Activated naive CD4-positive, alpha-beta T cell treated with anti-CD3 and anti-CD28 coated beads, Interleukin-2, amount 50 U/mL, for 24 hours (primary cell): Measurements from ENCODE around the gene DYNLT5.
"Not testable (repeated sequence)": the region's sequence is repeated elsewhere in the genome, so short reads cannot be mapped to it uniquely, and the experiment has no call there.

ENCODE experiments used
- H3K27ac Mint-ChIP-seq: one replicate; pipeline ENCODE4 v1.8.0; 2021; ENCODE audit warnings: mild to moderate bottlenecking, mixed read lengths
- H3K27me3 Mint-ChIP-seq: one replicate; pipeline ENCODE4 v1.8.0; 2021; ENCODE audit warnings: mixed read lengths
- H3K36me3 Mint-ChIP-seq: one replicate; pipeline ENCODE4 v1.8.0; 2021; ENCODE audit warnings: mixed read lengths
- H3K4me1 Mint-ChIP-seq: one replicate; pipeline ENCODE4 v1.8.0; 2021; ENCODE audit warnings: mixed read lengths
- H3K4me3 Mint-ChIP-seq: one replicate; pipeline ENCODE4 v1.8.0; 2021; ENCODE audit warnings: mild to moderate bottlenecking, mixed read lengths
- H3K9me3 Mint-ChIP-seq: one replicate; pipeline ENCODE4 v1.8.0; 2021; ENCODE audit warnings: mixed read lengths

DYNLT5 gene

DNA sequence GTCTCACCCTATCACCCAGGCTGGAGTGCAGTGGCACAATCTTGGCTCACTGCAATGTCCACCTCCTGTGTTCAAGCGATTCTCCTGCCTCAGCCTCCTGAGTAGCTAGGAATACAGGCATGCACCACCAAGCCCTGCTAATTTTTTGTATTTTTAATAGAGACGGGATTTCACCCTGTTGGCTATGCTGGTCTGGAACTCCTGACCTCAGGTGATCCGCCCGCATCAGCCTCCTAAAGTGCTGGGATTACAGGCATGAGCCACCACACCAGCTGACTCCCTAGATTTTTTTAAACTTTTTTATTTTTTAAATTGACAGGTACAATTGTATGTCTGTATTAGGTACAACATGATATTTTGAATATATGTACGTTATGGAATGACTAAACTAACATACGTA is 17.7 kb upstream of the DYNLT5 start:
- not testable (repeated sequence) for H3K4me1 Mint-ChIP-seq, H3K27me3 Mint-ChIP-seq, H3K27ac Mint-ChIP-seq, H3K9me3 Mint-ChIP-seq, H3K4me3 Mint-ChIP-seq, H3K36me3 Mint-ChIP-seq

DNA sequence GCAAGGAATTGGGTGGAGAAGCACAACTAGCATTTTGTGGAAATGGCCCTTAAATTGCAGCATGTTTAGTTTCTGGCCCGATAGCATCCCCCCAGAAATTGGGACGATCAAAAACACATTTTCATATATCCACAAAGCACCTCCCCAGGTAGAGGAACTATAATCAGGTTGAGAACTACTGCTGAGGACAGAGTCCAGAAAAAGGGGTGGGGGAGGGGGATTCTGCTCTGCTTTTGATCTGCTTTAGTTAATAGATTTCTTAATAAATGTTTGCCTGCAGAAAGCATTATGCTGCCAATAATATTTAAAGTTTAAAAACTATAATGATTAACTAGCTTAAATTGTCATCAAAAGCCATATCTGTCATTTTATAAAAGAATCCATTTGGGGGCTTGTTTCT is 14.4 kb upstream of the DYNLT5 start:
- Mint-ChIP-seq H3K4me1 (no peaks in the 10 kb centered on the region), H3K27ac (no peak overlapping the region), H3K36me3 (no peaks in the 10 kb centered on the region), H3K4me3 (no peak overlapping the region), H3K9me3 (no peaks in the 10 kb centered on the region), H3K27me3 (no peaks in the 10 kb centered on the region)

DNA sequence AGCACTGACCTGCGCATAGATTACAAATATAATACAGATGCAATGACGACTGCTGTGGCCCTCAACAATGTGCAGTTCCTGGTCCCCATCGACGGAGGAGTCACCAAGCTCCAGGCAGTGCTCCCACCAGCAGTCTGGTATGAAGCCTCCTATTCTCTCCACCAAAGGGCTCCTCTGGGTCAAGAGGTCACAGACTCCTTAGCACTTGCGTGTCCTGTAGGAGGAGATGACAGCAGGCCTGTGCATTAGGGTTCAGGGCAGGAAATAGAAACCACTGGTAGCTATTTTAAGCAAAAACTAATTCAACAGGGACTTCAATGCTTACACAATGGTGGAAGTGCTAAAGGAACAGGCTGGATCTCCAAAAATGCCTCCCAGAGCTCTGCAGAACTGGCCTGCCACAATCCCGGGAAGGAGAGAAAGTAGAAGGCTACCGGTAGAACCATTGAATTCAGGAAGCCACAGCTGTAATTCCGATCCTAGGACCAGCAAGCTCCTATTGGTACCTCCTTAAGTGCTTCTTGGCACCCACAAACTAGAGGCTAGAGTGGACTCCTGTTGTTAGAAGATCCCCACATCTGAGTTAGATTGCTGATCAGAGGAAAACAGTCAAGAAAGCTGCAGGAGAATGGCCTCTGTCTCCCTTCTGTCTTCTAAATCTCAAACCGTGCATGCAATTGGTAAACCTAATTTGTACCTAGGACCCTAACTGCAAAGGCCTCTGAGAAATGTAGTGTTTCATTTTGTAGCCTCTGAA is 12.7 kb upstream of the DYNLT5 start:
- H3K27me3 Mint-ChIP-seq = peaks cover 4% of the 10 kb centered on the region
- H3K4me3 Mint-ChIP-seq = no peak overlapping the region
- peaks cover 1% of the 10 kb centered on the region for H3K36me3 Mint-ChIP-seq
- H3K4me1 Mint-ChIP-seq = no peaks in the 10 kb centered on the region
- no peaks in the 10 kb centered on the region for H3K9me3 Mint-ChIP-seq
- no peak overlapping the region for H3K27ac Mint-ChIP-seq

DNA sequence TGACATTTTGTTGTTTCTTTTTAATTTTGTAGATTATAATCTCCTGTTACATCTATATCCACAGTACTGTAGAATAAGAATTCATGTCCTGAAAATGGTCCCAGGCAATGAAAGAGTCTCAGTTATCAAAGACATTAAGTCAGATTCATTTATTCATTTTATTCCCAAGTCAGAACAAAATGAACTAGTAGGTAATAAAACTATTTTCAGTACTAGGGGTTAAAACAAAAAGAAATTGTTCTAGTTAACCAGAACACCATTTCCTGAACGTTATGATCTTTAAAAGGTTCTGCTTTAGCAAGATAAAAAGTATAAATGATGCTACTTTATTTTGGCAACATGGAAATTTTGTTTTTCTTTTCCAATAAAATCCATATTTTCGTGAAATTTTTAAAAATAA is 6.8 kb upstream of the DYNLT5 start:
- no peaks in the 10 kb centered on the region for H3K9me3 Mint-ChIP-seq
- no peak overlapping the region for H3K27ac Mint-ChIP-seq
- H3K4me1 Mint-ChIP-seq = no peaks in the 10 kb centered on the region
- peaks cover 1% of the 10 kb centered on the region for H3K36me3 Mint-ChIP-seq
- H3K27me3 Mint-ChIP-seq = peaks cover 20% of the 10 kb centered on the region
- no peak overlapping the region for H3K4me3 Mint-ChIP-seq

DNA sequence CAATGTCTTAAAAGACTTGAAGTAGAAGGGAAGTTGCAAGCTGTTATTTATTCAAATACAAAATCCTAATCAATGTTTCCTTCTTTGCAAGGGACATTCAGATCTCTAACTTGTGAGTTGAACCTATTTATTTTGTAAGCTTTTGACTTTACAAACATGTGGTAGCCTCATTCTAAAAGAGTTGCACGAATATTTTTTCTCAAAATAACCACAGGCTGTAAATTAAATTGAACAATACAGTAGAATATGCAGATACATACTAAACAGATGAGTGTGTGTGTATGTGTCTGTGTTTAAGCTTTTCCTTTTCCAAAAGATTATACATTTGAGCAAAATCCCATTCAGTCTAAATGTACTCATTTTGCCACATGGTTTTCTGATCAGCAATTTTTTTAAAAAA is 4.8 kb upstream of the DYNLT5 start:
- no peak overlapping the region for H3K27ac Mint-ChIP-seq
- H3K27me3 Mint-ChIP-seq = peaks cover 30% of the 10 kb centered on the region
- no peaks in the 10 kb centered on the region for H3K9me3 Mint-ChIP-seq
- H3K36me3 Mint-ChIP-seq = peaks cover 1% of the 10 kb centered on the region
- H3K4me1 Mint-ChIP-seq = peaks cover 8% of the 10 kb centered on the region
- H3K4me3 Mint-ChIP-seq = no peak overlapping the region

DNA sequence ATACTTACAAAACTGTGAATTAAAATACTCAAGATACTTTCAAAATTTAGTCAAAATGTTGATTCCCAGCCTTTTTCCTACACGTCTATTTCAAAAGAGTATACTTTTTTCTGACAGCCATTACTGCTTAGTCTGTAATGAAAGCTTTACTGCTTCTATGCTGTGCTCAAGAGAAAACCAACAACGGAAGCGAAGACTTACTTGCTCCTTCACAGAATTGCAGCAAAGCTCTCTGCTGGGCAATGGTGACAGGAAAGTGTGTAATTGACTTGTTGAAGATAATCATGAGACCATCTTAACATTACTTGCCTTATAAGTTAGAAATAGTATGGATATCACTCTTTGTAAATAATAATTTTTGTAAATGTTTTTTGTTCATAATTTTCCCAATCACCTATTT is 1.7 kb upstream of the DYNLT5 start:
- H3K9me3 Mint-ChIP-seq = no peaks in the 10 kb centered on the region
- H3K36me3 Mint-ChIP-seq = no peaks in the 10 kb centered on the region
- H3K27ac Mint-ChIP-seq = no peak overlapping the region
- H3K4me1 Mint-ChIP-seq = peaks cover 15% of the 10 kb centered on the region
- no peak overlapping the region for H3K4me3 Mint-ChIP-seq
- peaks cover 44% of the 10 kb centered on the region for H3K27me3 Mint-ChIP-seq

DNA sequence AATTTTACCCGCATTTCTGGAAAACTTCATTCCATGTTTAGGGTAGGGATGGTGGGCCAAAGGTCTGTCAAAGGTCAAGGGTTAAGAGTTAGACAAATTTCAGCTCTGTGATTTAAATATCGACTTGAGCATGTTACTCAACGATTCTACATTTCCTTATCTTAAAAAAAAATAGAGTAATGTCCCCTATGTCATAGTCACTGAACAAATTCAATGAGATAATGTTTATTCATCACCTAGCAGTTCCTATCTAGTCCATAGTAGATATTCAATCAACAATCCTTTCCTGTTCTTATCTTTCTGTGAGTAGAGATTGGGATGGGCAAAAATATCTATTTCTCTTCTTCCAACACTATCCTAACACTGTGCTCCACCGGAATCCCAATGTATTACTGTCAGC is 1.1 kb upstream of the DYNLT5 start:
- H3K4me3 Mint-ChIP-seq = no peak overlapping the region
- H3K9me3 Mint-ChIP-seq = no peaks in the 10 kb centered on the region
- H3K27me3 Mint-ChIP-seq = peaks cover 44% of the 10 kb centered on the region
- no peaks in the 10 kb centered on the region for H3K36me3 Mint-ChIP-seq
- H3K27ac Mint-ChIP-seq = no peak overlapping the region
- H3K4me1 Mint-ChIP-seq = peaks cover 15% of the 10 kb centered on the region

DNA sequence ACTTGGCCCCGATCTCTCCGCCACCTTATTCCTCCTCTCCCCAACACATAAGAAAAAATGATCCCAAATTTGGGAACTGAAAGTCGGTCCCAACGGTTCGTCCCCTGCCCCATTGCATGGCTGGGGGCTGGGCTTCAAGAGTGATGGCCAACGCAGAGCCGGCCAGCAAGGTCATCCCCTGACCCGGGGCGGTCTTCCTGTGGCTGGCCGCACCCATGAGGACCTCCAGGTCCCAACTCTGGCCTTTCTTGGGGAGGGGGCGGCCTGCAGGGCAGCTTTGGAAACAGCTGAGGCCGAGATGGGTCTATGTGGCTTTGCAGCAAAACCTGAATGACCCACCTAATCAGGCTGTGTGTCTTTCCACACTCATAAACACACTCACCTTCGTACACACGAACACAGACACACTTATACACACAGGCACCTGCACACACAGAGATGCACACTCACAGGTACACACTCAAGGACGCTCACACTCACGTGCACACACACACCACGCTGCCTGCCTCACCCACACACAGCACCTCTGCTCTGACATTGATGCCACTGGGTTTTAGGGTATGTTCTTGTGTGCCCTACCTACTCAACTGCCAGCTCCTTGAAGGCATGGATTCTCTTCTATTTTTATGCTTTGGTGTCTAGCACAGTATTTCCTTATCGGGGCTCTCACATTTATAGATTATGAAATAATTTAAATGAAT is 562 bp downstream of the DYNLT5 start:
- peaks cover 48% of the 10 kb centered on the region for H3K27me3 Mint-ChIP-seq
- H3K9me3 Mint-ChIP-seq = no peaks in the 10 kb centered on the region
- peak overlapping the region; percentile 38 for H3K4me3 Mint-ChIP-seq
- peaks cover 15% of the 10 kb centered on the region for H3K4me1 Mint-ChIP-seq
- H3K36me3 Mint-ChIP-seq = no peaks in the 10 kb centered on the region
- no peak overlapping the region for H3K27ac Mint-ChIP-seq

DNA sequence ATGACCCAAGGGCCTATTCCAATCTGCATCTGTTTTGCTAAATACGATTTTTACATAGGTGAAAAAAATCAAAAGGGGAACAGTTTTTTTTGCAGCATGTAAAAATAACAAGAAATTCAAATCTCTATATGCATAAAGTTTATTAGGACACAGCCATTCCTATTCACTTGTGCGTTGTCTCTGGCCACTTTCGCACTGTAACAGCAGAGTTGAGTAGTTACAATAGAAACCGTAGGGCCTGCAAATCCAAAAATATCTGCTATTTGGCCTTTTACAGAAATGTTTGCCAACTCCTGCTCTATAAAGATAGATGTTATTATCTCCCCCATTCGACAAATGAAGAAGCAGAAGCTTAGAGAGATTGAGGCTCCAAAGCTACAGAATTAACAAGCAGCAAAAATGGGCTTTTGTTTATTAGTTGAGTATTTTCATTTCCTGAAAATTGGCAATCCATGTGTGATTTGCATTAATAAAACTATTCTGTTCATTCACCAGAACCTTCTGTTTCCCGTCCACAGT is 5.5 kb downstream of the DYNLT5 start:
- Mint-ChIP-seq H3K27me3 (peaks cover 21% of the 10 kb centered on the region), H3K36me3 (no peaks in the 10 kb centered on the region), H3K9me3 (no peaks in the 10 kb centered on the region), H3K4me3 (no peak overlapping the region), H3K4me1 (peaks cover 4% of the 10 kb centered on the region), H3K27ac (no peak overlapping the region)

DNA sequence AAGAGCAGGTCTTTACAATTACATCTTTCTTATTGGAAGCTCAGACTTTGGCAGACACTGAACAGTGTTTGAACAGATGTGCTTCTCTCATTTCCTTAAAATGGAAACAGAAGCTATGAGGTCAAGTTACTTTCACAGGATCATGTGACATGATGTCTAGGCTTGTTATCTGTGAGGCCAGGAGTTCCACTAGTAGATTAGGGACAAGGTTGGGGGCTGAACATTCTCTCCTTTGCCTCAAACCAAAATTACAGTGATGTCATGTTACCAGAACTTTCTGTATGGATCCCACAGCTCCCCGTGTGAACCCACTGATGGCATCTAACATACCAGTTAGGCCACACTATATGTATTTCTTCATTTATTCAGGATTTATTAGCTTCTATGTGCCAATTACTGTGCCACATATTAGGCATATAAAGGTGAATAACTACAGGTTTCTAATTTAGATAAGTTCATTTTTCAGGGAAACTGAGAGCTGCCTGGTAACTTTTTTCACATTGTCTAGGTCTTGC is 6.0 kb downstream of the DYNLT5 start:
- H3K4me3 Mint-ChIP-seq = no peak overlapping the region
- H3K27ac Mint-ChIP-seq = no peak overlapping the region
- no peaks in the 10 kb centered on the region for H3K36me3 Mint-ChIP-seq
- no peaks in the 10 kb centered on the region for H3K4me1 Mint-ChIP-seq
- H3K27me3 Mint-ChIP-seq = peaks cover 18% of the 10 kb centered on the region
- H3K9me3 Mint-ChIP-seq = no peaks in the 10 kb centered on the region

DNA sequence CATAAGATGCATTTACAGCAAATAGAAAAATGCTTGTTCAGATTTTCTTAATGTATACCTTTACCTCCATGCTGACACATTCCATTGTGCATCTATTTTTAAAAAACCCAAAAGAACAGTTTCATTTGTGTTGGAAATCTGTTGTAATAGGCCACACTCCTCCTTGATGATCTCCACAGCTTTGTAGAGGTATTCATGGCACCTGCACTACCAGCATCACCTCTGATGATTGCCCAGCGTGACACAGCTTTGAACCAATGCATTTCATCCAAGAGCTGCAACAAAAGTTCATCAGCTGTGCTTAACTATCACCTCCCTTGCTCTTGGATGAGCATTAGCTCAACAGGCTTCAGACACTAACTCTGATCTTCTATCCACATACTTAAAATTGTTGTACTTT is 8.2 kb downstream of the DYNLT5 start:
- H3K9me3 Mint-ChIP-seq = no peaks in the 10 kb centered on the region
- H3K4me1 Mint-ChIP-seq = peaks cover 4% of the 10 kb centered on the region
- H3K36me3 Mint-ChIP-seq = no peaks in the 10 kb centered on the region
- H3K27ac Mint-ChIP-seq = no peak overlapping the region
- peaks cover 5% of the 10 kb centered on the region for H3K27me3 Mint-ChIP-seq
- no peak overlapping the region for H3K4me3 Mint-ChIP-seq

DNA sequence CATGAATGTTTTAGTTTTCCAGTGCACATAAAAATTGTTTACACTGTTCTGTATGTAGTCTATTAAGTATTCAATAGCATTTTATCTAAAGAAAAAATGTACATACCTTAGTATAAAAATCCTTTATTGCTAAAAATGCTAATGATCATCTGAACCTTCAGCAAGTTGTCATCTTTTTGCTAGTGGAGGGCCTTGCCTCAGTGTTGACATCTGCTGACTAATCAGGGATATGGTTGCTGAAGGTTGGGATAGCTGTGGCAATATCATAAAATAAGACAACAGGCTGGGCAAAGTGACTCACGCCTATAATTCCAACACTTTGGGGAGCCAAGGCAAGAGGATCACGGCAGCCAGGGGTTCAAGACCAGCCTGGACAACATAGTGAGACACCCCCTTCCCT is 9.0 kb downstream of the DYNLT5 start:
- Mint-ChIP-seq H3K9me3 (no peaks in the 10 kb centered on the region), H3K4me1 (peaks cover 4% of the 10 kb centered on the region), H3K36me3 (no peaks in the 10 kb centered on the region), H3K27ac (no peak overlapping the region), H3K4me3 (no peak overlapping the region), H3K27me3 (peaks cover 5% of the 10 kb centered on the region)

DNA sequence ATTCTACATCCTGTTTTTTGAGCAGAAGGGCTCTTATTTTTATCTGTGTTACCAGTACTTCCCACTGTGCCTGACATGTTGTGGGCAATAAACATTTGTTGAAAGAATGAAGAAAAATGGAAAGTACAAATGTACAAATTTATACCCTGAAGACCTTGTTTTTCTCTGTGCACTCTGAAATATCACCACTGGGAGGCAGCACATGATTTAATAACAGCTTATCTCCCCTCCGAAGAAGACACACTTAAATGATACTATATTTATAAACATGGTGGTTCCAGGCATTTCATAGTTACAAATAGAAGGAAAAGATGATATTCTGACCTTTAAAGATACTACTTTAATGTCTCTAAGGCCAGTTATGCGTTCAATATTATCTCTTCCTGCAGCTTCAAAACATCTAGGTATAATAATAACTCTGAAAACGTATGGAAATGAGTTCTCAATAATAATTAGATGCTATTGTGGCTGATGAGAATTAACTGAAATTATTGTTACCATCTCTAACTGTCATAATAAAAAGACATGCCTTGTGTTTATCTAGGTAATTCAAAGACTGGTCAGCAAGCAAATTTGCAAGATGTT is 12.8 kb downstream of the DYNLT5 start:
- Mint-ChIP-seq H3K4me1 (peaks cover 27% of the 10 kb centered on the region), H3K27me3 (no peaks in the 10 kb centered on the region), H3K36me3 (no peaks in the 10 kb centered on the region), H3K9me3 (no peaks in the 10 kb centered on the region), H3K27ac (no peak overlapping the region), H3K4me3 (no peak overlapping the region)

DNA sequence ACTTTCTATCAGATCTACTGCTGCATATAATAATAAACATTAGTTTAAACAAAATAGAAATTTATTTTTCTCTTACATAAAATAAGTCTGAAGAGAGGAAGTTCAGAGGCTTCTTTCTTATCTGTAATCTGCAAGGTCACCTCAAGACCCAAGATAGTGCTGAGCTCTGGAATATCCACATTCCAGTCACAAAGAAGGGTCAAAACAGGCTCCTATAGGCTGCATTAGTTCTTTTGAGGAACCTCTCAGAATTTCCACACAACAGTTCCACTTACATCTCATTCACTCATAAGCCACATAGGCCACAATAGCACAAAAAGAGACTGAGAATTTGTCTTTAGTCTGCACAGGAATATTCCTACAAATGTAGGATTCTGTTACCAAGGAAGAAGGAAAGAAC is 15.4 kb downstream of the DYNLT5 start:
- H3K4me3 Mint-ChIP-seq = no peak overlapping the region
- H3K9me3 Mint-ChIP-seq = no peaks in the 10 kb centered on the region
- no peak overlapping the region for H3K27ac Mint-ChIP-seq
- no peaks in the 10 kb centered on the region for H3K27me3 Mint-ChIP-seq
- no peaks in the 10 kb centered on the region for H3K36me3 Mint-ChIP-seq
- H3K4me1 Mint-ChIP-seq = peaks cover 40% of the 10 kb centered on the region

DNA sequence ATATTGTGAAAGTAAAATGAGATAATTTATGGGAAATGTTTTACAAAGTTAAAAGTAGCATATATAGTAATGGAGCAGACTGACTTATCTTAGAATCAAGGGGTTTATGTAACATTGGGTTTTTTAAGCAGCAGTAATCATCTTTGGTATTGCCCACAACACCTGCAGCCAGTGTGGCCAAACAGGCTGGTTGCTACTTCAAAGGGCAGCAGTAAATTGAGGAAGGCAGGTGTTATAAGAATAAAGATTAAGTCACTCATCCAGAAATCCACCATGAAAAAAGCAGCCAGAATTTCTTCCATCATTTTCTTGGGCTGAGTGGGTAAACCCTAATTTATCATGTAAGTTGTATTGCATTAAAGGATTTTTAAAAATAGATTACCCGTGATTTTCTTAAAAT is 16.7 kb downstream of the DYNLT5 start:
- Mint-ChIP-seq H3K4me1 (peaks cover 40% of the 10 kb centered on the region), H3K27me3 (no peaks in the 10 kb centered on the region), H3K36me3 (no peaks in the 10 kb centered on the region), H3K9me3 (no peaks in the 10 kb centered on the region), H3K27ac (peak overlapping the region; percentile 19), H3K4me3 (peak overlapping the region; percentile 30)
